HG02943 (cell line): Measurements from ENCODE around the gene NBPF3.
A peak's percentile ranks its signal among the peaks of the same experiment; 100 is the strongest.
"Not testable (repeated sequence)": the region's sequence is repeated elsewhere in the genome, so short reads cannot be mapped to it uniquely, and the experiment has no call there.

ENCODE experiments used
- ATAC-seq: cut with Tn5 transposase; IDR thresholded peaks from one replicate; pipeline ENCODE4 v1.9.1; 2021; ENCODE audit warnings: mild to moderate bottlenecking, low read depth, moderate library complexity; ENCODE audit not compliant: unreplicated experiment

NBPF3 gene, protein sequence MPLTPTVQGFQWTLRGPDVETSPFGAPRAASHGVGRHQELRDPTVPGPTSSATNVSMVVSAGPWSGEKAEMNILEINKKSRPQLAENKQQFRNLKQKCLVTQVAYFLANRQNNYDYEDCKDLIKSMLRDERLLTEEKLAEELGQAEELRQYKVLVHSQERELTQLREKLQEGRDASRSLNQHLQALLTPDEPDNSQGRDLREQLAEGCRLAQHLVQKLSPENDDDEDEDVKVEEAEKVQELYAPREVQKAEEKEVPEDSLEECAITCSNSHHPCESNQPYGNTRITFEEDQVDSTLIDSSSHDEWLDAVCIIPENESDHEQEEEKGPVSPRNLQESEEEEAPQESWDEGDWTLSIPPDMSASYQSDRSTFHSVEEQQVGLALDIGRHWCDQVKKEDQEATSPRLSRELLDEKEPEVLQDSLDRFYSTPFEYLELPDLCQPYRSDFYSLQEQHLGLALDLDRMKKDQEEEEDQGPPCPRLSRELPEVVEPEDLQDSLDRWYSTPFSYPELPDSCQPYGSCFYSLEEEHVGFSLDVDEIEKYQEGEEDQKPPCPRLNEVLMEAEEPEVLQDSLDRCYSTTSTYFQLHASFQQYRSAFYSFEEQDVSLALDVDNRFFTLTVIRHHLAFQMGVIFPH

GRCh38 chr1:21439721-21440629, at the start of gene NBPF3:
Gene NBPF3 (plus strand): TSS chr1:21440137. CDS start chr1:21445087, 4,950 bp downstream.
- ATAC-seq: peak; percentile 93

- no peak for ATAC-seq
Measured at GRCh38 chr1:21391497-21391896, 48.4 kb upstream of the NBPF3 start.

- no peak for ATAC-seq
Measured at GRCh38 chr1:21392587-21393263, 47.2 kb upstream of the NBPF3 start.

GRCh38 chr1:21396516-21396915, 43.4 kb upstream of the NBPF3 start:
- ATAC-seq: no peak

GRCh38 chr1:21397813-21398188, 42.1 kb upstream of the NBPF3 start:
- no peak for ATAC-seq

DNA sequence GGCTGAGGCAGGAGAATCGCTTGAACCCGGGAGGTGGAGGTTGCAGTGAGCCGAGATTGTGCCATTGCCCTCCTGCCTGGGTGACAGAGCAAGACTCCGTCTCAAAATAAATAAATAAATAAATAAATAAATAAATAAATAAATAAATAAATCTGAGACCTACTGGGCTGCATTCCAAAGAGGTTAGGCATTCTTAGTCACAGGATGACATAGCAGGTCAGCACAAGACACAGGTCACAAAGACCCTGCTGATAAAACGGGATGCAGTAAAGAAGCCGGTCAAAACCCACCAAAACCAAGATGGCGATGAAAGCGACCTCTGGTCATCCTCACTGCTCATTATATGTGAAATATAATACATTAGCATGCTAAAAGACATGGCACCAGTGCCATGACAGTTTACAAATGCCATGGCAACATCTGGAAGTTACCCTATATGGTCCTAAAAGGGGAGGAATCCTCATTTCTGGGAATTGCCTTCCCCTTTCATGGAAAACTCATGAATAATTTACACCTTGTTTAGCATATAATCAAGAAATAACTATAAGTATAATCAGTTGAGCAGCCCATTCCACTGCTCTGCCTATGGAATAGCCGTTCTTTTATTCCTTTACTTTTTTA, 38.1 kb upstream of the NBPF3 start:
- not testable (repeated sequence) for ATAC-seq

DNA sequence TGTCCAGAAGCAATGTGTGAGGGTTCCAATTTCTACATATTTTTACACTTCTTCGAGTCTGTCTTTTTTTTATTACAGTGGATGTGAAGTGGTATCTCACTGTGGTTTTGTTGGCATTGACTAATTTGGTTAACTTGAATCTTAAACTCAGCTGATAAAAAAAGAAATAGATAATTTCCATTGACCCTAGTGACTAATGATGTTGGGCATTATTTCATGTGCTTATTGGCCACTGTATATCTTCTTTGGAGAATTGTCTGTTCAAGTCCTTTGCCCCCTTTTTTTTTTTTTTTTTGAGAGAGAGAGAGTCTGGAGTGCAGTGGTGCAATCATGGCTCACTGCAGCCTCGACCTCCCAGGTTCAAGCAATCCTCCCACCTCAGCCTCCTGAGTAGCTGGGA, 33.3 kb upstream of the NBPF3 start:
- no peak for ATAC-seq

DNA sequence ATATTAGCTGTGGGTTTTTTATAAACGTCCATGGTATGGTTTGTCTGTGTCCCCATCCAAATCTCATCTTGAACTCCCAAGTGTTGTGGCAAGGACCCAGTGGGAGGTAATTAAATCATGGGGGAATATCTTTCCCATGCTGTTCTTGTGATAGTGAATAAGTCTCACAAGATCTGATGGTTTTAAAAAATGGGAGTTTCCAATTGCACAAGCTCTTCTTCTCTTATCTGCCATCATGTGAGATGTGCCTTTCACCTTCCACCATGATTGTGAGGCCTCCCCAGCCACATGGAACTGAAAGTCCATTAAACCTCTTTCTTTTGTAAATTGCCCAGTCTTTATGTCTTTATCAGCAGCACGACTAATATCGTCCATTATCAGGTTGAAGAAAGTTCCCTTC, 30.0 kb upstream of the NBPF3 start:
- not testable (repeated sequence) for ATAC-seq

- ATAC-seq: no peak
Measured at GRCh38 chr1:21414015-21414414, 25.9 kb upstream of the NBPF3 start.

DNA sequence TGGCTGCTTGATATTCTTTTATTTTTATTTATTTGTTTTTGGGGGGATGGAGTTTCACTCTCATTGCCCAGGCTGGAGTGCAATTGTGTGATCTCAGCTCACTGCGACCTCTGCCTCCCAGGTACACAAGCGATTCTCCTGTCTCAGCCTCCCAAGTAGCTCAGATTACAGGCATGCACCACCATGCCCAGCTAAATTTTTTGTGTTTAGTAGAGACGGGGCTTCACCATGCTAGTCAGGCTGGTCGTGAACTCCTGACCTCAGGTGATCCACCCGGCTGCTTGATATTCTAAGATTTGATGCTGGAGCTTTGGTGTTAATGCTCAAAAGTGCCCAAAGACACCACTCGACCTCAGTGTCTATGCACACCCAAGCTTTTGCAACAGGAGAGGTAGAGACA, 19.6 kb upstream of the NBPF3 start:
- ATAC-seq: not testable (repeated sequence)

GRCh38 chr1:21421307-21421706, 18.6 kb upstream of the NBPF3 start:
- ATAC-seq: not testable (repeated sequence)

DNA sequence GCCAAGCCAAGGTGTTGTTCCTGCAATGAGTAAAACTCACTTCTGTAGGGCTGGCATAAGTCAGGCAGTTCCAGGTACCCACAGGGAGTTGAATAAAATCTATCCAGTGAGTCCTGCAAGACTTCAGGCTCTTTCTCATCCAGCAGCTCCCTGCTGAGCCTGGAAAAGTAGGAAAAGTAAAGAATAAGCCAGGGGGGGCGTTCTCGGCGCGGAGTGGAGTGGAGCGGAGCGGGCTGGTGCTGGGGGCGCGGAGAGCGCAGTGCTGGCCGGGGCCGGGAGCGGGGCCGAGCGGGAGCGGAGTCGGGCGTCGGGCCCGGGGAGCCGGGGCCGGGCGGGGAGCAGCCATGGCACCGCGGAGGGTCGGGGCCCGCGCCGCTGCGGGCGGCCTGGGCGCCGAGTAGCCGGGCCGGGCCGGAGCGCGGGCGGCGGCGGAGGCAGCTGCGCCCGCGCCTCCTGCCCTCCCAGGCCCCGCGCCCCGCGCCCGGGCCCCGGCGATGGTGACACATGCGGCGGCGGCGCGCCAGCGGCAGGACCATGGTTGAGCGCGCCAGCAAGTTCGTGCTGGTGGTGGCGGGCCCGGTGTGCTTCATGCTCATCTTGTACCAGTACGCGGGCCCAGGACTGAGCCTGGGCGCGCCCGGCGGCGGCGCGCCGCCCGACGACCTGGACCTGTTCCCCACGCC, 12.0 kb upstream of the NBPF3 start:
- not testable (repeated sequence) for ATAC-seq

DNA sequence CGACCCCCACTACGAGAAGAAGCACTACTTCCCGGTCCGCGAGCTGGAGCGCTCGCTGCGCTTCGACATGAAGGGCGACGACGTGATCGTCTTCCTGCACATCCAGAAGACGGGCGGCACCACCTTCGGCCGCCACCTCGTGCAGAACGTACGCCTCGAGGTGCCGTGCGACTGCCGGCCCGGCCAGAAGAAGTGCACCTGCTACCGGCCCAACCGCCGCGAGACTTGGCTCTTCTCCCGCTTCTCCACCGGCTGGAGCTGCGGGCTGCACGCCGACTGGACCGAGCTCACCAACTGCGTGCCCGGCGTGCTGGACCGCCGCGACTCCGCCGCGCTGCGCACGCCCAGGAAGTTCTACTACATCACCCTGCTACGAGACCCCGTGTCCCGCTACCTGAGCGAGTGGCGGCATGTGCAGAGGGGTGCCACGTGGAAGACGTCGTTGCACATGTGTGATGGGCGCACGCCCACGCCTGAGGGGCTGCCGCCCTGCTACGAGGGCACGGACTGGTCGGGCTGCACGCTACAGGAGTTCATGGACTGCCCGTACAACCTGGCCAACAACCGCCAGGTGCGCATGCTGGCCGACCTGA, 11.4 kb upstream of the NBPF3 start:
- not testable (repeated sequence) for ATAC-seq

GRCh38 chr1:21429210-21429609, 10.7 kb upstream of the NBPF3 start:
- ATAC-seq: not testable (repeated sequence)

DNA sequence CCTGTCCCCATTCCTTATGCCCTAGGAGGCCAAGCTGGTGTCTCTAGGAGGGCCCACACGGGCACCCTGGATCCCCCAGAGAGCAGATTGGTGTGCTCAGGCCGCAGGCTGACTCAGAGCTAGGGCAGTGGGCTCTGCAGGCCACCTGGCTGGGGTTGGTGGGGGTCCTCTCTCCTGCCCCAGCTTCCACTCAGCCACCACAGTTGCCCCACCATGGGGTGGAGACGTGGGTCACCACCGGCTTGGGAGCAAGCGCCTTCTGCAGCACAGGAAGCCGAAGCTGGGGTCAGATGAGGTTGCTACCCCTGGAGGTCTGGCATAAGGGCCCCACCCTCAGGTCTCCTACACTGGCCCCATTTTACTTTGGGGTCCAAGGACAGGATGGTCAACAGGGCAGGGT, 9.1 kb upstream of the NBPF3 start:
- ATAC-seq: not testable (repeated sequence)

DNA sequence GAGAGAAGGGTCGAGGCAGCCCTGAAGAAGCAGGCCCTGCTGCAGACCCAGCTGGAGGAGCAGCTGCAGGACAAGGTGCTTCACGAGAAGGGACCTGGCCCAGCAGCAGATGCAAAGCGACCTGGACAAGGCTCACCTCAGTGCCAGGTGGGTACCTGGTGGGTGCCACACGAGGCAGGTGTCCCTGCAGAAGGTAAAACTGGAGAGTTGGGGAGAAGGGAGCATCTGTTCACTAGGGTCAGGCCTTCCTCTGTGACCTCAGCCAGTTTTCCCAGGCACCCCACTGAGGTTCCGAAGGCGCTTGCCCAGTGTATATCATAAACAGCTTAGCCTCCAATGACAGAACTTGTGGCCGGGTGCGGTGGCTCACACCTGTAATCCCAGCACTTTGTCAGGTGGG, 5.5 kb upstream of the NBPF3 start:
- no peak for ATAC-seq

- no peak for ATAC-seq
Measured at GRCh38 chr1:21435646-21436487, 4.1 kb upstream of the NBPF3 start.
